Measurements from ENCODE around the gene ELP6. TPM values are rescaled to one million over a fixed set of nuclear protein-coding genes. Genes with fewer than 3 reads are reported as not detected.

Gene ELP6
- total RNA-seq, 1 experiment from 2014 or later: 46.2 TPM

DNA sequence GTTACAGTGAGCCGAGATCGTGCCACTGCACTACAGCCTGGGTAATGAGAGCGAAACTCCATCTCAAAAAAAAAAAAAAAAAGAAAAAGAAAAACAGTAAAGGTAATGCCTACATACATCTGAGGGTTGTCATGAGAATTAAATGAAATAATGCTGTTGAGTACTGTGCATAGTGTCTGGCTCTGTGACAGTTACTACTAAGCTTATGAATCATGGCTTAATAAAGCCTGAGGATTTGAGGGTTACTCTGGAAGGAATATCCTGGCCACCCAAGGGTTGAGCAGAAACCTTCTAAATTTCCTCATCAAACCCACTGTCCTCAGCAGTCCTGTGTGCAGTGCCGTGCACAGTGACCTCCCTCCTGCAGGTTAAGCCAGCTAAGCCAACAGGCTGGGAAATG, 26.8 kb upstream of the ELP6 start:
- no TSS peak for BruUV-seq (replicated peaks)

GRCh38 chr3:47536967-47537366, 23.5 kb upstream of the ELP6 start:
- POLR2A ChIA-PET (ENCODE audit: low non-redundant PET): no interaction called here

More for the DNA sequence above, 26.8 kb upstream of the ELP6 start:
- Histone ChIP-seq H3K4me3 (ENCODE audit: low read depth, low read length, poor library complexity, severe bottlenecking) (no peak overlapping the region), H3K36me3 (ENCODE audit: insufficient read depth, low read length, poor library complexity, severe bottlenecking) (no peaks in the 10 kb centered on the region), H3K9me3 (ENCODE audit: low read depth, low read length, poor library complexity, severe bottlenecking) (no peaks in the 10 kb centered on the region), H3K27ac (ENCODE audit: low read depth, low read length, poor library complexity, severe bottlenecking) (no peak overlapping the region), H3K27me3 (replicated peaks; ENCODE audit: insufficient read depth, low read depth, low read length, poor library complexity) (no peaks in the 10 kb centered on the region), H3K4me1 (ENCODE audit: insufficient read depth, low read length, poor library complexity, severe bottlenecking) (no peaks in the 10 kb centered on the region)
- TF ChIP-seq, protein P1, sequence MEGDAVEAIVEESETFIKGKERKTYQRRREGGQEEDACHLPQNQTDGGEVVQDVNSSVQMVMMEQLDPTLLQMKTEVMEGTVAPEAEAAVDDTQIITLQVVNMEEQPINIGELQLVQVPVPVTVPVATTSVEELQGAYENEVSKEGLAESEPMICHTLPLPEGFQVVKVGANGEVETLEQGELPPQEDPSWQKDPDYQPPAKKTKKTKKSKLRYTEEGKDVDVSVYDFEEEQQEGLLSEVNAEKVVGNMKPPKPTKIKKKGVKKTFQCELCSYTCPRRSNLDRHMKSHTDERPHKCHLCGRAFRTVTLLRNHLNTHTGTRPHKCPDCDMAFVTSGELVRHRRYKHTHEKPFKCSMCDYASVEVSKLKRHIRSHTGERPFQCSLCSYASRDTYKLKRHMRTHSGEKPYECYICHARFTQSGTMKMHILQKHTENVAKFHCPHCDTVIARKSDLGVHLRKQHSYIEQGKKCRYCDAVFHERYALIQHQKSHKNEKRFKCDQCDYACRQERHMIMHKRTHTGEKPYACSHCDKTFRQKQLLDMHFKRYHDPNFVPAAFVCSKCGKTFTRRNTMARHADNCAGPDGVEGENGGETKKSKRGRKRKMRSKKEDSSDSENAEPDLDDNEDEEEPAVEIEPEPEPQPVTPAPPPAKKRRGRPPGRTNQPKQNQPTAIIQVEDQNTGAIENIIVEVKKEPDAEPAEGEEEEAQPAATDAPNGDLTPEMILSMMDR (conservative IDR thresholded peaks at IDR 0.05; ENCODE audit: low read depth, low read length): no peak
- TF ChIP-seq EZH2 (IDR thresholded peaks at IDR 0.05; ENCODE audit: borderline replicate concordance, low read depth, low read length, poor library complexity, severe bottlenecking): no peak
- intact Hi-C loops (cut with micrococcal nuclease; ENCODE audit: unreplicated experiment): no loop called here
- DNase-seq (ENCODE audit: low spot score): no peak
- ChIA-PET POLR2A (ENCODE audit: low non-redundant PET) (interaction anchor here (0.6 kb wide), 1 partner anchor 1190 kb away, joined by 3 read pairs; no protein-coding TSS in a partner anchor), CTCF (no interaction called here)

DNA sequence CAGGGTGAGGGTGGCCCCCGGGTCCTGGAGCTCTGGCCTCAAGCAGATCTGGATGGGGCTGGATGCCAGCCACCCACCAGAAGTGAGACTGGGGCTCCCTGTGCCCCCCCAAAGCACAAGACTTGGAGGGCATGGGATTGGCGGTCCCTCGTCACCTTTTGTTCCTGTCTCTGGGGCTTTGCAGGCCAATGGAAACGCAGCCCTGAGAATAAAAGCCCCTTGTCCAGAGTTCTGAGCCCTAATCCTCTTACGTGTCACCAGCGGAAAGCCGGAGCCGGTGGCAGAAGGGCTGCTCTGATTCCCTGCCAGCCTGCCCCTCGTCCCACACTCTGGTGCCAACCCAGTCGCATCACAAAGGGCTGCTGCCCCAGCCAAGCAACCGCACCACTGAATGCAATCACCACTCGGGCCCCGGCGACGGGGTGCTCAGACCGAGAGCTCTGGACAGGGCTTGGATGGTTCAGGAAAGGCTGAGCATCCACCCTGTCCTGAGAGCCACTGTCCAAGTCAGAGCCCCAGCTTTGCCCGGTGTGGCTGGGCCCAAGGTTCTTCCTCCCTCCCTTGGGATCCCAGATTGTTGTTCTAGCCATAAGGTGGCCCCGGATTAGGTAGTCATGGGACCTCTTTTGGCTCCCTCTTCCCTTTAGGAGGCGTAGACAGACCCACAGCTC, 22.8 kb upstream of the ELP6 start:
- TF ChIP-seq, protein P1 (conservative IDR thresholded peaks at IDR 0.05; ENCODE audit: low read depth, low read length): no peak
- no peak for TF ChIP-seq EZH2 (IDR thresholded peaks at IDR 0.05; ENCODE audit: borderline replicate concordance, low read depth, low read length, poor library complexity, severe bottlenecking)

More at GRCh38 chr3:47536967-47537366, 23.5 kb upstream of the ELP6 start:
- intact Hi-C loops (cut with micrococcal nuclease; ENCODE audit: unreplicated experiment): loop anchor here (5.0 kb wide), 1 partner anchor 125 kb away; no protein-coding TSS in a partner anchor
- no peak for DNase-seq (ENCODE audit: low spot score)
- H3K4me3 ChIP-seq (ENCODE audit: low read depth, low read length, poor library complexity, severe bottlenecking): no peak overlapping the region
- TF ChIP-seq, protein P1 (conservative IDR thresholded peaks at IDR 0.05; ENCODE audit: low read depth, low read length): no peak
- no peak for TF ChIP-seq EZH2 (IDR thresholded peaks at IDR 0.05; ENCODE audit: borderline replicate concordance, low read depth, low read length, poor library complexity, severe bottlenecking)
- no peaks in the 10 kb centered on the region for H3K4me1 ChIP-seq (ENCODE audit: insufficient read depth, low read length, poor library complexity, severe bottlenecking)
- peak overlapping the region; percentile 61 for H3K27ac ChIP-seq (ENCODE audit: low read depth, low read length, poor library complexity, severe bottlenecking)
- BruUV-seq (replicated peaks): no TSS peak
- no peaks in the 10 kb centered on the region for H3K36me3 ChIP-seq (ENCODE audit: insufficient read depth, low read length, poor library complexity, severe bottlenecking)
- CTCF ChIA-PET: no interaction called here
- H3K9me3 ChIP-seq (ENCODE audit: low read depth, low read length, poor library complexity, severe bottlenecking): no peaks in the 10 kb centered on the region
- no peaks in the 10 kb centered on the region for H3K27me3 ChIP-seq (replicated peaks; ENCODE audit: insufficient read depth, low read depth, low read length, poor library complexity)

More for the DNA sequence above, 22.8 kb upstream of the ELP6 start:
- intact Hi-C loops (cut with micrococcal nuclease; ENCODE audit: unreplicated experiment): loop anchor here (5.0 kb wide), 1 partner anchor 126 kb away; no protein-coding TSS in a partner anchor
- Histone ChIP-seq H3K4me1 (ENCODE audit: insufficient read depth, low read length, poor library complexity, severe bottlenecking) (no peaks in the 10 kb centered on the region), H3K36me3 (ENCODE audit: insufficient read depth, low read length, poor library complexity, severe bottlenecking) (no peaks in the 10 kb centered on the region), H3K9me3 (ENCODE audit: low read depth, low read length, poor library complexity, severe bottlenecking) (no peaks in the 10 kb centered on the region), H3K27me3 (replicated peaks; ENCODE audit: insufficient read depth, low read depth, low read length, poor library complexity) (no peaks in the 10 kb centered on the region), H3K4me3 (ENCODE audit: low read depth, low read length, poor library complexity, severe bottlenecking) (no peak overlapping the region), H3K27ac (ENCODE audit: low read depth, low read length, poor library complexity, severe bottlenecking) (peak overlapping the region; percentile 61)
- ChIA-PET POLR2A (ENCODE audit: low non-redundant PET) (no interaction called here), CTCF (no interaction called here)
- BruUV-seq (replicated peaks): no TSS peak
- no peak for DNase-seq (ENCODE audit: low spot score)

Measured in A673 (cell line).